IPS-18c (cell line): ENCODE data around the gene ZYG11A.
"Not testable (repeated sequence)": the region's sequence is repeated elsewhere in the genome, so short reads cannot be mapped to it uniquely, and the experiment has no call there.

Experiments used
- H3K4me3 ChIP-seq: 2 replicates; pipeline ENCODE4 v1.7.0; 2013; ENCODE audit warnings: low read depth, mild to moderate bottlenecking, low read length, moderate library complexity; ENCODE audit not compliant: insufficient read depth
- H3K9me3 ChIP-seq: one replicate; pipeline ENCODE4 v1.6.1; 2013; ENCODE audit warnings: mild to moderate bottlenecking, low read length, moderate library complexity; ENCODE audit not compliant: control insufficient read depth, insufficient read depth

ZYG11A gene

GRCh38 chr1:52862666-52863458 is 20.3 kb downstream of the ZYG11A start:
- Histone ChIP-seq H3K4me3 (no peak overlapping the region), H3K9me3 (no peaks in the 10 kb centered on the region)

- no peaks in the 10 kb centered on the region for H3K9me3 ChIP-seq
- no peak overlapping the region for H3K4me3 ChIP-seq
Measured at GRCh38 chr1:52867087-52867863, 24.7 kb downstream of the ZYG11A start.

GRCh38 chr1:52869727-52870126 is 27.2 kb downstream of the ZYG11A start:
- H3K4me3 ChIP-seq, H3K9me3 ChIP-seq: not testable (repeated sequence)

- no peak overlapping the region for H3K4me3 ChIP-seq
Measured at GRCh38 chr1:52876843-52877242, 34.3 kb downstream of the ZYG11A start.

GRCh38 chr1:52877554-52877953 is 35.0 kb downstream of the ZYG11A start:
- Histone ChIP-seq H3K9me3 (no peaks in the 10 kb centered on the region), H3K4me3 (no peak overlapping the region)

More at GRCh38 chr1:52876843-52877242, 34.3 kb downstream of the ZYG11A start:
- no peaks in the 10 kb centered on the region for H3K9me3 ChIP-seq

- H3K4me3 ChIP-seq, result no peak overlapping the region
Measured at GRCh38 chr1:52880206-52880605, 37.6 kb downstream of the ZYG11A start.

GRCh38 chr1:52887483-52887882 is 44.9 kb downstream of the ZYG11A start:
- Histone ChIP-seq H3K4me3 (no peak overlapping the region), H3K9me3 (no peaks in the 10 kb centered on the region)

More at GRCh38 chr1:52880206-52880605, 37.6 kb downstream of the ZYG11A start:
- no peaks in the 10 kb centered on the region for H3K9me3 ChIP-seq

- Histone ChIP-seq H3K9me3 (no peaks in the 10 kb centered on the region), H3K4me3 (no peak overlapping the region)
Measured at GRCh38 chr1:52892424-52893215, 50.1 kb downstream of the ZYG11A start.

GRCh38 chr1:52899445-52899894 is 56.9 kb downstream of the ZYG11A start:
- Histone ChIP-seq H3K4me3 (no peak overlapping the region), H3K9me3 (no peaks in the 10 kb centered on the region)

GRCh38 chr1:52900402-52900801 is 57.8 kb downstream of the ZYG11A start:
- no peak overlapping the region for H3K4me3 ChIP-seq

GRCh38 chr1:52901384-52901783 is 58.8 kb downstream of the ZYG11A start:
- Histone ChIP-seq H3K9me3 (no peaks in the 10 kb centered on the region), H3K4me3 (no peak overlapping the region)

More at GRCh38 chr1:52900402-52900801, 57.8 kb downstream of the ZYG11A start:
- no peaks in the 10 kb centered on the region for H3K9me3 ChIP-seq

- no peaks in the 10 kb centered on the region for H3K9me3 ChIP-seq
- H3K4me3 ChIP-seq, result no peak overlapping the region
Measured at GRCh38 chr1:52904208-52904926, 61.8 kb downstream of the ZYG11A start.

- no peak overlapping the region for H3K4me3 ChIP-seq
Measured at GRCh38 chr1:52904927-52905698, 62.6 kb downstream of the ZYG11A start.

GRCh38 chr1:52906135-52906603 is 63.6 kb downstream of the ZYG11A start:
- H3K9me3 ChIP-seq, result no peaks in the 10 kb centered on the region
- H3K4me3 ChIP-seq, result no peak overlapping the region

More at GRCh38 chr1:52904927-52905698, 62.6 kb downstream of the ZYG11A start:
- no peaks in the 10 kb centered on the region for H3K9me3 ChIP-seq

- no peak overlapping the region for H3K4me3 ChIP-seq
- no peaks in the 10 kb centered on the region for H3K9me3 ChIP-seq
Measured at GRCh38 chr1:52907068-52907811, 64.7 kb downstream of the ZYG11A start.
